Measurements from ENCODE around the gene CENPB.

- no peak for TF ChIP-seq CTCF (IDR thresholded peaks at IDR 0.05; ENCODE audit: low read depth, low read length, poor library complexity, severe bottlenecking)
- no peak for TF ChIP-seq EZH2phosphoT487 (IDR thresholded peaks at IDR 0.05; ENCODE audit: borderline replicate concordance, low read length)
Observed at GRCh38 chr20:3825526-3825925, 39.0 kb upstream of the CENPB start.

Data from DOHH2 (cell line).